Thyroid gland (tissue), 4 donors: ENCODE results near the gene DDIT4L.

Experiments used
- CTCF ChIP-seq, 6 experiments: fragments of 200-600 bp in 3 of 6; fragments of 450-650 bp in 3 of 6; sonication (generic) in 3 of 6; IDR thresholded peaks; one replicate each; pipeline ENCODE4 v1.5.1; 2016 to 2019; ENCODE audit warnings: antibody characterized with exemption in 6 of 6, mild to moderate bottlenecking in 2 of 6, inconsistent platforms in 1 of 6, moderate library complexity in 1 of 6
- POLR2A ChIP-seq, 2 donors: fragments of 450-650 bp; IDR thresholded peaks; one replicate each; pipeline ENCODE4 v1.6.1; 2017; ENCODE audit warnings: antibody characterized with exemption in 2 of 2, mild to moderate bottlenecking in 2 of 2, moderate library complexity in 1 of 2

- no peak for TF ChIP-seq CTCF (IDR thresholded peaks at IDR 0.05)
- TF ChIP-seq POLR2A (IDR thresholded peaks at IDR 0.05) = no peak
Observed at GRCh38 chr4:100168521-100168920, 21.7 kb downstream of the DDIT4L start.
